ENCODE measurements around the gene IGFN1.

Gene IGFN1

DNA sequence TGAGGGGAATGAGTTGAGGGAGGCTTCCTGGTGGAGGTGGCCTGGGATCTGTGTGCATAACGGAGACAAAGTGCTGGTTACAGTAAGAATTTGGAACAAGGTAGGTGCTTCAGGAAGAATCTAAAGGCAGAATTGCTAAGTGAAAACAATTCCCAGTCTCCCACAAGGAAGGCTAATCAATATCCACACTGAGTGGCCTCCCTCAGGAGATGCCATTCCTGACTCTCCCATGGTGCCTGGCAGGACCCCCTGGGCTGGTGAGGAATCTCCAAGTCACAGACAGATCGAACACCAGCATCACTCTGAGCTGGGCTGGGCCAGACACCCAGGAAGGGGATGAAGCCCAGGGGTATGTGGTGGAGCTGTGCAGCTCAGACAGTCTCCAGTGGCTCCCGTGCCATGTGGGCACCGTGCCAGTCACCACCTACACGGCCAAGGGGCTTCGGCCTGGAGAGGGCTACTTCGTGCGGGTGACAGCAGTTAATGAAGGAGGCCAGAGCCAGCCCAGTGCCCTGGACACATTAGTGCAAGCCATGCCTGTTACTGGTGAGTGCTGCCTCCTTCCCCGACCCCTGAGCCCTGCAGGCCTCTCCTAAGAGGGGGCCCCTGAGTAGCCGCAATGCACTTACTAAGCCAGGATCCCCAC, 30.7 kb downstream of the IGFN1 start:
- Mint-ChIP-seq H3K27me3 (ENCODE audit: low read depth) (peaks cover 11% of the 10 kb centered on the region), H3K4me1 (peaks cover 4% of the 10 kb centered on the region), H3K36me3 (ENCODE audit: low read depth) (no peaks in the 10 kb centered on the region), H3K27ac (no peak overlapping the region), H3K9me3 (no peaks in the 10 kb centered on the region), H3K4me3 (no peak overlapping the region)
- TF ChIP-seq, protein P1, sequence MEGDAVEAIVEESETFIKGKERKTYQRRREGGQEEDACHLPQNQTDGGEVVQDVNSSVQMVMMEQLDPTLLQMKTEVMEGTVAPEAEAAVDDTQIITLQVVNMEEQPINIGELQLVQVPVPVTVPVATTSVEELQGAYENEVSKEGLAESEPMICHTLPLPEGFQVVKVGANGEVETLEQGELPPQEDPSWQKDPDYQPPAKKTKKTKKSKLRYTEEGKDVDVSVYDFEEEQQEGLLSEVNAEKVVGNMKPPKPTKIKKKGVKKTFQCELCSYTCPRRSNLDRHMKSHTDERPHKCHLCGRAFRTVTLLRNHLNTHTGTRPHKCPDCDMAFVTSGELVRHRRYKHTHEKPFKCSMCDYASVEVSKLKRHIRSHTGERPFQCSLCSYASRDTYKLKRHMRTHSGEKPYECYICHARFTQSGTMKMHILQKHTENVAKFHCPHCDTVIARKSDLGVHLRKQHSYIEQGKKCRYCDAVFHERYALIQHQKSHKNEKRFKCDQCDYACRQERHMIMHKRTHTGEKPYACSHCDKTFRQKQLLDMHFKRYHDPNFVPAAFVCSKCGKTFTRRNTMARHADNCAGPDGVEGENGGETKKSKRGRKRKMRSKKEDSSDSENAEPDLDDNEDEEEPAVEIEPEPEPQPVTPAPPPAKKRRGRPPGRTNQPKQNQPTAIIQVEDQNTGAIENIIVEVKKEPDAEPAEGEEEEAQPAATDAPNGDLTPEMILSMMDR (IDR thresholded peaks at IDR 0.05; ENCODE audit: unreplicated experiment in 3 of 3): no peak

DNA sequence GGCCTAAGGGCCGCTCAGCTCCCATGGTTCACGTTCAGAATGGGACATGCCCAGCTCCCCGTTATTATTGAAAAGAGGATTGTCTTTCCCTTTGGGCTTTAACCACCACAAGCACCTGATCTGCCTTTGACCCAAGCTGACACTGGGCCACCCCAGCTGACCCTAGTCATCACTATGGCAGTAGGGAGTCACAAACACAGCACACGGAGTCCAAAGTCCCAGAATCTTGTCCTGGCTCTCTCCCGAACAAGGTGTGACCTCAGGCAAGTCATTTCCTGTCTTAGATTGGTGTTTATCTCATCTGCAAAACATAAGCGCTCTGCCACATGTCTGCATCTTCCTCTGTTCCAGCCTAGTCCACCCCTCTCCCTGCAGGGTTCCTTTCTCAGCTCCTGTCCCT, 31.5 kb downstream of the IGFN1 start:
- H3K9me3 Mint-ChIP-seq: no peaks in the 10 kb centered on the region
- H3K4me3 Mint-ChIP-seq: no peak overlapping the region
- H3K27me3 Mint-ChIP-seq (ENCODE audit: low read depth): peaks cover 11% of the 10 kb centered on the region
- TF ChIP-seq, protein P1 (IDR thresholded peaks at IDR 0.05; ENCODE audit: unreplicated experiment in 3 of 3): no peak
- H3K36me3 Mint-ChIP-seq (ENCODE audit: low read depth): no peaks in the 10 kb centered on the region
- no peak overlapping the region for H3K27ac Mint-ChIP-seq
- peaks cover 4% of the 10 kb centered on the region for H3K4me1 Mint-ChIP-seq

DNA sequence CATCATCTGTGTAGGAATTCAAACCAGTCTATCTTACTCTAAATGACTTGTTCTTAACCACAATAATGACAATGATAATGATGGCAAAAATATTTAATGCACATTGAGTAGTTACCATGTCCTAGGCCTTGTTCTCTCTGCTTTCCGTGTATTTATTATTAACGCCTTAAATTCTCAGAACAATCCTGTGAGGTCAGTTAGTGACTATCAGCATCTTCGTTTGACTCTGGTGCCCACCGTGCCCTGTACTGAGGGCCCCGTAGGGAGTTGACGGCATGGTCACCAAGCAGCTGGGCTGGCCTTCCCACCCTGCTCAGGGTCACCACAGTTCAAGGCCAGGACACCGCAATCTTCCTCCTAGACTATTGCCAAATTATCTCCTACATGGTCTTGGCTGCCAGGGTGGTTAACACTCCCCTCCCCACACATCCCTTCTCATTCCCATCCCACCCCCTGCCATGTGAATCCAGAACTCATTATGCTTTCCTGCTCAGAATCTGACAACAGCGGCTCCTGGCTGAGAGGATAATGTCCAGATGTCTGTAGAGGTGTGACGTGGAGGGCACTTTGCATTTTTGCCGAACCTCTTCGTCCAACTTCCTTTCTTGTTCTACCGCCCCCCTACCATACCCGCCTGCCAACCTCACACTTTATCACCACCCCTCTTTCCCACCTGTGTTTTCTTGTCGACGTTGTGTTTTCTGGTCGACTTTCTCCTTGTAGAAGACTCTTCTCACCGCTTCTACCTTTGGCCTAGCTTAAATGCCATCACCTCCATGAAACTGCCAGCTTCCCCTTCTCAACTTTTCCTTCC, 33.4 kb downstream of the IGFN1 start:
- H3K4me1 Mint-ChIP-seq: no peaks in the 10 kb centered on the region
- no peak overlapping the region for H3K27ac Mint-ChIP-seq
- TF ChIP-seq, protein P1 (IDR thresholded peaks at IDR 0.05; ENCODE audit: unreplicated experiment in 3 of 3): no peak
- H3K36me3 Mint-ChIP-seq (ENCODE audit: low read depth): no peaks in the 10 kb centered on the region
- peaks cover 9% of the 10 kb centered on the region for H3K27me3 Mint-ChIP-seq (ENCODE audit: low read depth)
- H3K4me3 Mint-ChIP-seq: no peak overlapping the region
- H3K9me3 Mint-ChIP-seq: no peaks in the 10 kb centered on the region

DNA sequence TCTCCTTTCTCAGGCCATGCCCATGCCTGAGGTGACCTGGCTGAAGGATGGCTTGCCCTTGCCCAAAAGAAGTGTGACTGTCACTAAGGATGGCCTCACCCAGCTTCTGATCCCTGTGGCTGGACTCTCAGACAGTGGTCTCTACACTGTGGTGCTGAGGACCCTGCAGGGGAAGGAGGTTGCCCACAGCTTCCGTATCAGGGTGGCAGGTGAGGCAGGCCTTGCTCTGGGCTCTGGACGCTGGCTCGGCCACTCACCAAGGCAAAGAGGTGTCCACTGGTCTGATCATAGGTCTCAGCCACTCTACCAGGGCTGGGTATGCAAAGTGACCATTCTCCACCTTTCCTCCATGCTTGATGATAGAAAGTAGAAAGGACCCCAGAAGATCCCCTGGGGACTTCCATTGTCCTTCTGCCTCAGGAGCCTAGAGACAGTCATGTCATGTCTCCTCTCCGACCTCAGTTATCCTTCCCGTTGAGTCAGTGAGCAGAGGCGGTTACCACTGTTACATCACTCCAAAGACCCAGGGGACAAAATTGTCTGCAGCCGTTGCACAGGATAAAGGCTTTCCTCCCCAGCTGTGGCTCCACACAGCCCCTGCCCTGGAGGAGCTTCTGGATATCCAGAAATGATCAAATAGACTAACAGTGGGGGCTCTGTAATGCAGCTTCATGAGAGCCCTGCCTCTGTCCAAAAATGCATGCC, 34.2 kb downstream of the IGFN1 start:
- H3K36me3 Mint-ChIP-seq (ENCODE audit: low read depth): no peaks in the 10 kb centered on the region
- H3K9me3 Mint-ChIP-seq: peaks cover under 1% of the 10 kb centered on the region
- no peak overlapping the region for H3K4me3 Mint-ChIP-seq
- TF ChIP-seq, protein P1 (IDR thresholded peaks at IDR 0.05; ENCODE audit: unreplicated experiment in 3 of 3): no peak
- H3K4me1 Mint-ChIP-seq: no peaks in the 10 kb centered on the region
- H3K27ac Mint-ChIP-seq: no peak overlapping the region
- peaks cover 10% of the 10 kb centered on the region for H3K27me3 Mint-ChIP-seq (ENCODE audit: low read depth)

DNA sequence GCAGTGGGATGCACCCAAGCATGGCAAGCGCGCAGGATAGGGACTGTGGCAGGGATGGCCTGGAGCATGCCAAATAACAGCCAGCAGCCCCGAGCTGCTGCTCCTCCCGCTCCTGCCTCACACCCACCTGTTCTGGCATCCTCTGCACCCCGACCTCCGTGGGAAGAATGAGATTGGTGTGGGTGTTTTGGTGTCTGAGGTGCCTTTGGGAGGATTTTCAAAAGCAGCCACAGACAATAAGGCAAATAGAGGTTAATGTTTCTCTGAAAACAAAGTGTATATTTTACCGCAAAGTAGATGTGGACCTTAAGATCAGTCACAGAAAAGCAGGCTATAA, 35.5 kb downstream of the IGFN1 start:
- Mint-ChIP-seq H3K36me3 (ENCODE audit: low read depth) (no peaks in the 10 kb centered on the region), H3K9me3 (peaks cover 12% of the 10 kb centered on the region), H3K27ac (no peak overlapping the region), H3K4me1 (no peaks in the 10 kb centered on the region), H3K4me3 (no peak overlapping the region), H3K27me3 (ENCODE audit: low read depth) (peaks cover 15% of the 10 kb centered on the region)
- TF ChIP-seq, protein P1 (IDR thresholded peaks at IDR 0.05; ENCODE audit: unreplicated experiment in 3 of 3): no peak

All from nephron (organoid).